ENCODE measurements around the gene ADSS1. TPM values are rescaled to one million over a fixed set of nuclear protein-coding genes. Genes with fewer than 3 reads are reported as not detected.

ADSS1 gene
- total RNA-seq, 2 donors from 2014 or later = 18.3 to 44.4 TPM

- H3K4me1 ChIP-seq (replicated peaks) = no peaks in the 10 kb centered on the region
- no peak overlapping the region for H3K27ac ChIP-seq
- intact Hi-C loops (cut with DNase I) = no loop called here
- no peak overlapping the region for H3K4me3 ChIP-seq
- 84% methylated on average over 15 of the region's 15 CpGs for WGBS
- no peak for DNase-seq (ENCODE audit: low spot score)
- no peaks in the 10 kb centered on the region for H3K36me3 ChIP-seq
- H3K9me3 ChIP-seq = no peaks in the 10 kb centered on the region
- TF ChIP-seq POLR2A (IDR thresholded peaks at IDR 0.05) (no peak), CTCF (IDR thresholded peaks at IDR 0.05) (no peak), POLR2AphosphoS5 (IDR thresholded peaks at IDR 0.05) (no peak)
- H3K27me3 ChIP-seq (replicated peaks; ENCODE audit: insufficient read depth) = no peaks in the 10 kb centered on the region
Observed at GRCh38 chr14:104766863-104767633, 43.0 kb downstream of the ADSS1 start.

DNA sequence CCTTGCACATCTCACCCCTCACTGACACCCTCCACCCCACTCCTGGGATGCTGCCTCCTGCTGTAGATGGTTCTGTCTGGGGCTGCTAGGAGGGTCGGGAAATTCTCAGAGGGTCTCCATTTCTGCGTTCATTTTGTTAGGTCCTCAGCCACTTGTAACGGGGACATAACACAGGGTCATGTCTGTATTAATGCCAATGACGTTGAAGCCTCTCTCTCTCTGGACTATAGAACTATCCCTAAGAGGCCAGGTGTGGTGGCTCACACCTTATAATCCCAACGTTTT is 43.5 kb downstream of the ADSS1 start:
- TF ChIP-seq POLR2AphosphoS5 (IDR thresholded peaks at IDR 0.05) = no peak
- TF ChIP-seq POLR2A (IDR thresholded peaks at IDR 0.05) = no peak
- TF ChIP-seq CTCF (IDR thresholded peaks at IDR 0.05) = no peak

DNA sequence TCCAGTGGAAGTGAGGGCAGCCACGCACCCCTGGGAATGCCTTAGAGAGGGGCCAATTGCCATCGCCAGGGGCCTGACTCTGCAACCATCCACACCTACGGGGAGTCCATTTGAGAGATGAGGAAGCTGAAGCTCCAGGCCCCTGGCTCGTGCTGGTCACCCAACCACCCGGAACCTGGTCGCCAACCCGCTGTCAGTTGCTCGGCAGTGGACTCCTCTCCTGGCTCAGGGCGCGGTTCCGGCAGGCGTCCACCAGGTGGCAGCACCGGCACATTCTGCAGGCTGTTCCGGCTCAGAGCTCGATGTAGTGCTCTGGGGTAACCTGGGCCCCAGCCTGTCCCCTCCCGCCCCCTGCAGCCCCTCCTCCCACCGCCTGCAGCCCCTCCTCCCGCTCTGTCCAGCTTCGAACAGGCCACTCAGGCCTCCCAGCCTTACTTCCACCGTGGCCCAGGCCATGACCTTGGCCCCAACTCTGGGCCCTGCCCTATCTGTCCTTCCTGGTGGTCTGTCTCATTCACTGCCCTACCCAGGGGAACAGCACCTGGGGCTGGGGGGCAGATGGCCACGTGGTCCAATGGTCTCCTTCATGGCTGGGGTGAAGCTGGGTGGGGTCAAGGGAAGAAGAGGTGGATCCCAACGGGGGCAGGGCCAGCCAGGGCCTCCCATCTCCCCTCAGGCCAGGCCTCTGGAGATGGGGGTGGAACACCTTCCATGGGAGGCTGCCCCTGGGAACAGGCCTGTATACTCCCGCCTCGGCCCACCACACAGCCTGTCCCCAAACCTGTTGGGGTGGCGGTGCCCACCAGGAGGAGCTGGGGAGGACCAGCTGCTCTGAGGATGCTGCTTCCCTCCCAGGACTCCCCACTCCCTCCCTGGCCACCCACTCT is 44.7 kb downstream of the ADSS1 start:
- Histone ChIP-seq H3K9me3 (no peaks in the 10 kb centered on the region), H3K36me3 (peaks cover 0 to 10% of the 10 kb centered on the region in 2 donors), H3K27me3 (replicated peaks; ENCODE audit: insufficient read depth) (no peaks in the 10 kb centered on the region), H3K4me1 (replicated peaks) (peaks cover 3% of the 10 kb centered on the region), H3K27ac (peak overlapping the region; percentile 36 to 43), H3K4me3 (no peak overlapping the region)
- intact Hi-C loops (cut with DNase I) = loop anchor here (2.0 kb wide), 1 partner anchor 58 kb away; no protein-coding TSS in a partner anchor
- peak; percentile 53 for TF ChIP-seq POLR2AphosphoS5 (IDR thresholded peaks at IDR 0.05)
- peak; percentile 92 to 98 (median 96) for TF ChIP-seq CTCF (IDR thresholded peaks at IDR 0.05)
- TF ChIP-seq POLR2A (IDR thresholded peaks at IDR 0.05) = no peak
- 14% methylated on average over 22 of the region's 25 CpGs for WGBS
- peak; percentile 87 for DNase-seq (ENCODE audit: low spot score)

More for the DNA sequence above, 43.5 kb downstream of the ADSS1 start:
- no peak overlapping the region for H3K27ac ChIP-seq
- DNase-seq (ENCODE audit: low spot score) = no peak
- H3K4me3 ChIP-seq = no peak overlapping the region
- peaks cover 0 to 2% of the 10 kb centered on the region in 2 donors for H3K36me3 ChIP-seq
- H3K27me3 ChIP-seq (replicated peaks; ENCODE audit: insufficient read depth) = no peaks in the 10 kb centered on the region
- no peaks in the 10 kb centered on the region for H3K4me1 ChIP-seq (replicated peaks)
- WGBS = 90% methylated on average over 5 of the region's 5 CpGs
- intact Hi-C loops (cut with DNase I) = no loop called here
- H3K9me3 ChIP-seq = no peaks in the 10 kb centered on the region

DNA sequence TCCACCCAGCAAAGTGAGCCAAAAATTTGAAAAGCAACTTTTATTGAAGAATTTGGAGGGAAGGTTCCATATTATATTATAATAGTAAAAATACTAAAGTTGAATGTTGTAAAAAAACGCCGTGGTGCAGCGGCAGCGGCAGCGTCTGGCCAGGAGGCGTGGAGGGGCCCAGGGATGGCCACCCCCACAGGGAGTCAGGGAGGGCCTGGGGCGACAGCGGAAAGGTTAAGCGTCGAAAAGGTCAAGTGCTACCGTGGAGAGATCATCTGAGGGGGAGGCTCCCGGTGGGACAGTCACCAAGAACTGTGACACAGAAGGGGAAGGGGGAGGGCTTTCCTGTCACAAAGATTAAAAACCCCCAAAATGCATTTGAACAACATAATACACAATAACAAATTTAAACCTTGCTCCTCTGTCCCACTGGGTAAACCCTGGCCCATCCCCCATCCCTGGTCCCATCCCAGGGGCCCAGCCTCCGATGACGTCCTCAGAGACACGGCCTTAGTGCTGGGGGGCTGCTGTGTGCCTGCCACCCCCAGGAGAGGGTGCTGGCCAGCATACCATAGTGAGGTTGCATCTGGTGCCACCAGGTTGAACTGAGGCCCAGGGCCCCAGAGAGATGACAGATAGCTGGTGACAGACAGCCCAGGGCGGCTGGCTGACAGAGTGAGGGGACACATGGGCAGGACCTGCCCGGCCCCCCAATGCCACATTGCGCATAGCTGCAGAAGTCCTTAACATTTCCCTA is 45.5 kb downstream of the ADSS1 start:
- DNase-seq (ENCODE audit: low spot score) = no peak
- TF ChIP-seq POLR2A (IDR thresholded peaks at IDR 0.05) (no peak), POLR2AphosphoS5 (IDR thresholded peaks at IDR 0.05) (no peak), CTCF (IDR thresholded peaks at IDR 0.05) (no peak)
- Histone ChIP-seq H3K27ac (no peak overlapping the region), H3K27me3 (replicated peaks; ENCODE audit: insufficient read depth) (no peaks in the 10 kb centered on the region), H3K4me3 (no peak overlapping the region), H3K36me3 (peaks cover 0 to 10% of the 10 kb centered on the region in 2 donors), H3K4me1 (replicated peaks) (peaks cover 9% of the 10 kb centered on the region), H3K9me3 (no peaks in the 10 kb centered on the region)
- intact Hi-C loops (cut with DNase I) = loop anchor here (2.0 kb wide), 1 partner anchor 57 kb away; no protein-coding TSS in a partner anchor
- WGBS = 78% methylated on average over 18 of the region's 18 CpGs
